HepG2 (cell line): ENCODE results near the gene TMEM41B.

Experiments
- FOXA1 ChIP-seq, 2 experiments: fragments of 450-650 bp in 1 of 2; sonication (generic) in 1 of 2; formaldehyde crosslinking in 1 of 2; IDR thresholded peaks; 2 replicates each; pipeline versions ENCODE4 v1.4.0 to v1.6.1; 2016 to 2020; ENCODE audit warnings: missing genetic modification reagents in 1 of 2
- KAT7 ChIP-seq: IDR thresholded peaks from 2 replicates; pipeline ENCODE4 v1.6.1; 2018; ENCODE audit warnings: borderline replicate concordance, missing compliant biosample characterization
- KDM5B ChIP-seq: sonication (generic); formaldehyde crosslinking; IDR thresholded peaks from 2 replicates; pipeline ENCODE4 v1.4.0; 2020; ENCODE audit warnings: missing genetic modification reagents, mild to moderate bottlenecking, borderline replicate concordance
- NCOA5 ChIP-seq: sonication (generic); formaldehyde crosslinking; IDR thresholded peaks from 2 replicates; pipeline ENCODE4 v1.4.0; 2020; ENCODE audit warnings: missing genetic modification reagents
- POLR2AphosphoS5 ChIP-seq: IDR thresholded peaks from 2 replicates; pipeline ENCODE4 v1.6.1; 2012; ENCODE audit warnings: low read depth, low read length
- RAD21 ChIP-seq: fragments of 450-650 bp; formaldehyde crosslinking; IDR thresholded peaks from 2 replicates; pipeline ENCODE4 v1.5.0; 2020; ENCODE audit warnings: mild to moderate bottlenecking
- U2AF1 ChIP-seq: fragments of 200-400 bp; formaldehyde crosslinking; optimal IDR thresholded peaks from 2 replicates; pipeline ENCODE3; 2017; ENCODE audit warnings: mild to moderate bottlenecking, low read depth, low read length
- YY1 ChIP-seq: IDR thresholded peaks from 2 replicates; pipeline ENCODE4 v1.6.1; 2011; ENCODE audit warnings: low read length, low read depth, moderate library complexity, mild to moderate bottlenecking; ENCODE audit not compliant: insufficient read depth, insufficient replicate concordance
- ZNF354B ChIP-seq: sonication (generic); formaldehyde crosslinking; IDR thresholded peaks from 2 replicates; pipeline ENCODE4 v1.8.0; 2022; ENCODE audit warnings: mild to moderate bottlenecking, missing genetic modification reagents
- ZNF644 ChIP-seq: IDR thresholded peaks from 2 replicates; pipeline ENCODE4 v1.6.1; 2016; ENCODE audit warnings: low read depth
- ZNF776 ChIP-seq: sonication (generic); formaldehyde crosslinking; IDR thresholded peaks from 2 replicates; pipeline ENCODE4 v1.4.0; 2020; ENCODE audit warnings: mild to moderate bottlenecking, missing genetic modification reagents
- TF ChIP-seq, protein P1 (sequence below): sonication (generic); formaldehyde crosslinking; IDR thresholded peaks from 2 replicates; pipeline ENCODE4 v1.4.0; 2020; ENCODE audit warnings: missing genetic modification reagents
- TF ChIP-seq, protein P2 (sequence below): sonication (generic); formaldehyde crosslinking; IDR thresholded peaks from 2 replicates; pipeline ENCODE4 v1.4.0; 2020; ENCODE audit warnings: missing genetic modification reagents, borderline replicate concordance

DNA sequence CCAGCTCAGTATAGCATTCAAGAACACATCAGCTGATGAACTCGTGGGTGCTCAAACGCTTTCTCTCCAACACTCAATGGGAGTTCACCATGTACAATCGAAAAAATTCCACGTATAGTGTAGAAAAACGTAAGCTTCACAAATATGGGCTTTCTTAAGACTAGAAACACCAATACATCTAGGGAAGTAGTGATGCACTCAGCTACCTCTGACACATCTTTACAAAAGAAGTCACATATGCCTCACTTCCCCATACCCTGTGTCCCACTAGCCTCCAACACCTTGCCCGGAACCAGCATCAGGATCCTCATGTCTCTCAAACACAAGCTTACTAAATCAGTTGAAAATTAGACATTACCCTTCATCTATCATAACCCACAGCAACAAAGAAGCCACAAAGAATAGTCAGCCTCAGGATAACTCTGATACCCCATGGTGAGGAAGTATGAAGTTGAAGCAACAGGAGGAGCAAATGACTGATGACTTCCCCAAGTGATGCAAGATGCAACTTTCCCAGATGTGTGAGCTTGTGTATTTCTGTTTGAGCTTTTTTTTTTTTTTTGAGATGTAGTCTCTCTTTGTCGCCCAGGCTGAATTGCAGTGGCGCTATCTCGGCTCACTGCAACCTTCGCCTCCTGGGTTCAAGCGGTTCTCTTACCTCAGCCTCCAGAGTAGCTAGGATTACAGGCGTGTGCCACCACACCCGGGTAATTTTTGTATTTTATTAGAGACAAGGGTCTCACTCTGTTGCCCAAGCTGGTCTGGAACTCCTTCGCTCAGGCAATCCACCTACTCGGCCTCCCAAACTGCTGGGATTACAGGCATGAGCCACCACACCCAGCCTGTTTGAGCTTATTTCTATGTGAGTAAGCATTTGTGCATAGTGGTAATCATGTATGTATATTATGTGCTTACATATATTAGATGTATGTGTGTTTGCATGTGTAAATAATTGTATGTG lies 40.7 kb downstream of the TMEM41B start:
- TF ChIP-seq YY1 (no peak), KDM5B (CRISPR knock-in tag) (no peak), ZNF776 (CRISPR knock-in tag) (no peak), RAD21 (CRISPR knock-in tag) (no peak), FOXA1 (IDR thresholded peaks at IDR 0.05) (no peak), FOXA1 (CRISPR knock-in tag; IDR thresholded peaks at IDR 0.05) (no peak), KAT7 (CRISPR knock-in tag) (no peak), NCOA5 (no peak), POLR2AphosphoS5 (no peak), ZNF354B (CRISPR knock-in tag) (no peak), U2AF1 (no peak), ZNF644 (CRISPR knock-in tag) (no peak)
- TF ChIP-seq, protein P1, sequence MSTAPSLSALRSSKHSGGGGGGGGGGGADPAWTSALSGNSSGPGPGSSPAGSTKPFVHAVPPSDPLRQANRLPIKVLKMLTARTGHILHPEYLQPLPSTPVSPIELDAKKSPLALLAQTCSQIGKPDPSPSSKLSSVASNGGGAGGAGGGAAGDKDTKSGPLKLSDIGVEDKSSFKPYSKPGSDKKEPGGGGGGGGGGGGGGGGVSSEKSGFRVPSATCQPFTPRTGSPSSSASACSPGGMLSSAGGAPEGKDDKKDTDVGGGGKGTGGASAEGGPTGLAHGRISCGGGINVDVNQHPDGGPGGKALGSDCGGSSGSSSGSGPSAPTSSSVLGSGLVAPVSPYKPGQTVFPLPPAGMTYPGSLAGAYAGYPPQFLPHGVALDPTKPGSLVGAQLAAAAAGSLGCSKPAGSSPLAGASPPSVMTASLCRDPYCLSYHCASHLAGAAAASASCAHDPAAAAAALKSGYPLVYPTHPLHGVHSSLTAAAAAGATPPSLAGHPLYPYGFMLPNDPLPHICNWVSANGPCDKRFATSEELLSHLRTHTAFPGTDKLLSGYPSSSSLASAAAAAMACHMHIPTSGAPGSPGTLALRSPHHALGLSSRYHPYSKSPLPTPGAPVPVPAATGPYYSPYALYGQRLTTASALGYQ (CRISPR knock-in tag) = no peak
- TF ChIP-seq, protein P2, sequence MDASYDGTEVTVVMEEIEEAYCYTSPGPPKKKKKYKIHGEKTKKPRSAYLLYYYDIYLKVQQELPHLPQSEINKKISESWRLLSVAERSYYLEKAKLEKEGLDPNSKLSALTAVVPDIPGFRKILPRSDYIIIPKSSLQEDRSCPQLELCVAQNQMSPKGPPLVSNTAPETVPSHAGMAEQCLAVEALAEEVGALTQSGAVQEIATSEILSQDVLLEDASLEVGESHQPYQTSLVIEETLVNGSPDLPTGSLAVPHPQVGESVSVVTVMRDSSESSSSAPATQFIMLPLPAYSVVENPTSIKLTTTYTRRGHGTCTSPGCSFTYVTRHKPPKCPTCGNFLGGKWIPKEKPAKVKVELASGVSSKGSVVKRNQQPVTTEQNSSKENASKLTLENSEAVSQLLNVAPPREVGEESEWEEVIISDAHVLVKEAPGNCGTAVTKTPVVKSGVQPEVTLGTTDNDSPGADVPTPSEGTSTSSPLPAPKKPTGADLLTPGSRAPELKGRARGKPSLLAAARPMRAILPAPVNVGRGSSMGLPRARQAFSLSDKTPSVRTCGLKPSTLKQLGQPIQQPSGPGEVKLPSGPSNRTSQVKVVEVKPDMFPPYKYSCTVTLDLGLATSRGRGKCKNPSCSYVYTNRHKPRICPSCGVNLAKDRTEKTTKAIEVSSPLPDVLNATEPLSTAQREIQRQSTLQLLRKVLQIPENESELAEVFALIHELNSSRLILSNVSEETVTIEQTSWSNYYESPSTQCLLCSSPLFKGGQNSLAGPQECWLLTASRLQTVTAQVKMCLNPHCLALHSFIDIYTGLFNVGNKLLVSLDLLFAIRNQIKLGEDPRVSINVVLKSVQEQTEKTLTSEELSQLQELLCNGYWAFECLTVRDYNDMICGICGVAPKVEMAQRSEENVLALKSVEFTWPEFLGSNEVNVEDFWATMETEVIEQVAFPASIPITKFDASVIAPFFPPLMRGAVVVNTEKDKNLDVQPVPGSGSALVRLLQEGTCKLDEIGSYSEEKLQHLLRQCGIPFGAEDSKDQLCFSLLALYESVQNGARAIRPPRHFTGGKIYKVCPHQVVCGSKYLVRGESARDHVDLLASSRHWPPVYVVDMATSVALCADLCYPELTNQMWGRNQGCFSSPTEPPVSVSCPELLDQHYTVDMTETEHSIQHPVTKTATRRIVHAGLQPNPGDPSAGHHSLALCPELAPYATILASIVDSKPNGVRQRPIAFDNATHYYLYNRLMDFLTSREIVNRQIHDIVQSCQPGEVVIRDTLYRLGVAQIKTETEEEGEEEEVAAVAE = no peak
